ENCODE results near the gene POLA2. TPM values are rescaled to one million over a fixed set of nuclear protein-coding genes. Genes with fewer than 3 reads are reported as not detected.

Gene POLA2
- total RNA-seq, 1 experiment from 2014 or later, result 37.7 TPM

- no peak overlapping the region for H3K23ac ChIP-seq (ENCODE audit: insufficient read length, low read depth, low read length)
- H3K9ac ChIP-seq (ENCODE audit: extremely low read depth, insufficient read length, low read length), result no peak overlapping the region
- no peak for DNase-seq
- peaks cover 4 to 6% (median 6%) of the 10 kb centered on the region in 3 experiments; a peak in 6 of 7 replicates for H3K36me3 Mint-ChIP-seq (ENCODE audit: insufficient read depth in 1 of 3, low read depth in 3 of 3)
- H3K4me3 Mint-ChIP-seq, result peak overlapping the region; percentile 77 to 88
- H2BK120ac ChIP-seq (ENCODE audit: low read depth, low read length, poor library complexity, severe bottlenecking), result no peak overlapping the region
- H4K91ac ChIP-seq (ENCODE audit: insufficient read length, low read depth, low read length), result no peak overlapping the region
- H4K5ac ChIP-seq (ENCODE audit: insufficient read length, low read depth, low read length), result no peak overlapping the region
- H3K4me1 Mint-ChIP-seq, result peaks cover 27 to 42% of the 10 kb centered on the region in 2 experiments
- H2AK5ac ChIP-seq (ENCODE audit: insufficient read length, low read length), result no peak overlapping the region
- no peaks in the 10 kb centered on the region for H3K79me2 ChIP-seq (ENCODE audit: insufficient read depth, low read length)
- H4K8ac ChIP-seq (replicated peaks; ENCODE audit: insufficient read length, low read depth, low read length), result no peak overlapping the region
- no peak overlapping the region for H3K14ac ChIP-seq (ENCODE audit: insufficient read depth, low read length)
- H2BK5ac ChIP-seq (ENCODE audit: insufficient read length, low read length), result no peak overlapping the region
- H2BK12ac ChIP-seq (ENCODE audit: insufficient read length, low read depth, low read length), result no peak overlapping the region
- H3K9me3 Mint-ChIP-seq, result no peaks in the 10 kb centered on the region
- H4K20me1 ChIP-seq (ENCODE audit: control insufficient read depth, insufficient read depth, insufficient read length), result no peaks in the 10 kb centered on the region
- WGBS (ENCODE audit: extremely low coverage, insufficient read length, low lambda C conversion rate), result no CpG with 5 or more reads among the region's 8 CpGs
- no peaks in the 10 kb centered on the region; the same call in 1 of the 2 replicates for H3K27me3 ChIP-seq (ENCODE audit: insufficient read depth, low read length)
- no peak overlapping the region for H3K27ac ChIP-seq (ENCODE audit: insufficient read length, low read depth, low read length)
- H3K56ac ChIP-seq (ENCODE audit: insufficient read length, low read depth, low read length), result no peak overlapping the region
- H3K27ac Mint-ChIP-seq, result no peak overlapping the region; a peak in 1 of 7 replicates
- no peak overlapping the region for H3K4ac ChIP-seq (ENCODE audit: low read depth, low read length)
- peaks cover 2% of the 10 kb centered on the region for H3K79me1 ChIP-seq (ENCODE audit: insufficient read depth, low read depth, low read length, poor library complexity, severe bottlenecking)
- no peak overlapping the region for H3K18ac ChIP-seq (ENCODE audit: insufficient read length, low read depth, low read length)
- peak overlapping the region; percentile 45 for H3K4me2 ChIP-seq (ENCODE audit: insufficient read depth, insufficient read length, low read length)
- H2AFZ ChIP-seq (ENCODE audit: low read length), result no peak overlapping the region
- peak; percentile 5; the same call in 1 of the 3 replicates for TF ChIP-seq CTCF (conservative IDR thresholded peaks at IDR 0.05)
- H3K23me2 ChIP-seq (ENCODE audit: insufficient read length, low read depth, low read length, poor library complexity, severe bottlenecking), result peaks cover 17% of the 10 kb centered on the region
- H3K4me1 ChIP-seq (ENCODE audit: insufficient read depth, low read length), result peaks cover 5% of the 10 kb centered on the region; the same call in 1 of the 2 replicates
- no peaks in the 10 kb centered on the region for H3K9me3 ChIP-seq (ENCODE audit: control insufficient read depth, low read depth, low read length)
- H2BK20ac ChIP-seq (ENCODE audit: low read depth, low read length, poor library complexity, severe bottlenecking), result no peak overlapping the region
- no peak overlapping the region for H3T11ph ChIP-seq (ENCODE audit: low read length)
- peaks cover 33% of the 10 kb centered on the region for H3K27me3 Mint-ChIP-seq (ENCODE audit: low read depth)
- H2BK15ac ChIP-seq (ENCODE audit: low read depth, low read length), result no peak overlapping the region
Measured at GRCh38 chr11:65315866-65316226, 54.1 kb downstream of the POLA2 start.

Measured in H9 (cell line).